Astrocyte (in vitro differentiated cells and primary cell): ENCODE data around the gene TRMT44. TPM values are rescaled to one million over a fixed set of nuclear protein-coding genes. Genes with fewer than 3 reads are reported as not detected.
A peak's percentile ranks its signal among the peaks of the same experiment; 100 is the strongest.

ENCODE experiments used
- DNase-seq: peaks from one replicate; pipeline ENCODE4 v3.0.0-alpha.2; 2010; ENCODE audit warnings: low read depth
- FAIRE-seq: peaks from 2 replicates; lab custom pipeline; 2011; peaks lifted over from hg19 to GRCh38; lab: Jason Lieb, UNC
- H2AFZ ChIP-seq: 2 replicates; pipeline ENCODE4 v1.6.0; 2012; ENCODE audit warnings: low read depth, low read length, inconsistent platforms
- H3K27ac ChIP-seq: 2 replicates; pipeline ENCODE4 v1.5.1; 2011; ENCODE audit warnings: low read depth, low read length, inconsistent platforms
- H3K27me3 ChIP-seq: 2 replicates; pipeline ENCODE4 v1.6.0; 2011; ENCODE audit warnings: low read length, inconsistent platforms; ENCODE audit not compliant: insufficient read depth
- H3K36me3 ChIP-seq: 2 replicates; pipeline ENCODE4 v1.5.1; 2011; ENCODE audit warnings: low read length, inconsistent platforms; ENCODE audit not compliant: insufficient read depth
- H3K4me1 ChIP-seq: 2 replicates; pipeline ENCODE4 v1.5.1; 2011; ENCODE audit warnings: low read length, inconsistent platforms; ENCODE audit not compliant: insufficient read depth
- H3K4me2 ChIP-seq: 2 replicates; pipeline ENCODE4 v1.6.0; 2012; ENCODE audit warnings: low read length, inconsistent platforms
- H3K4me3 ChIP-seq: 2 replicates; pipeline ENCODE4 v1.5.1; 2011; ENCODE audit warnings: low read depth, mild to moderate bottlenecking, low read length, inconsistent platforms; ENCODE audit not compliant: insufficient read depth
- H3K79me2 ChIP-seq: 2 replicates; pipeline ENCODE4 v1.6.0; 2012; ENCODE audit warnings: mild to moderate bottlenecking, low read length, inconsistent platforms; ENCODE audit not compliant: insufficient read depth
- H3K9ac ChIP-seq: 2 replicates; pipeline ENCODE4 v1.6.0; 2012; ENCODE audit warnings: mild to moderate bottlenecking, low read length, inconsistent platforms
- H3K9me3 ChIP-seq: 2 replicates; pipeline ENCODE4 v1.5.1; 2012; ENCODE audit warnings: low read depth, mild to moderate bottlenecking, low read length, inconsistent platforms; ENCODE audit not compliant: insufficient read depth
- H4K20me1 ChIP-seq: 2 replicates; pipeline ENCODE4 v1.6.0; 2012; ENCODE audit warnings: low read length, inconsistent platforms; ENCODE audit not compliant: insufficient read depth
- H3K27ac Mint-ChIP-seq: one replicate; pipeline ENCODE4 v1.8.0; 2021; ENCODE audit warnings: mild to moderate bottlenecking, mixed read lengths; ENCODE audit not compliant: unreplicated experiment
- H3K27me3 Mint-ChIP-seq: one replicate; pipeline ENCODE4 v1.8.0; 2021; ENCODE audit warnings: low read depth, mixed read lengths; ENCODE audit not compliant: unreplicated experiment
- H3K36me3 Mint-ChIP-seq: one replicate; pipeline ENCODE4 v1.8.0; 2021; ENCODE audit warnings: low read depth, mixed read lengths; ENCODE audit not compliant: unreplicated experiment
- H3K4me1 Mint-ChIP-seq: one replicate; pipeline ENCODE4 v1.8.0; 2021; ENCODE audit warnings: low read depth, mixed read lengths; ENCODE audit not compliant: unreplicated experiment
- H3K4me3 Mint-ChIP-seq: one replicate; pipeline ENCODE4 v1.8.0; 2021; ENCODE audit warnings: mild to moderate bottlenecking, moderate library complexity, mixed read lengths; ENCODE audit not compliant: unreplicated experiment
- H3K9me3 Mint-ChIP-seq: one replicate; pipeline ENCODE4 v1.8.0; 2021; ENCODE audit warnings: mild to moderate bottlenecking, mixed read lengths; ENCODE audit not compliant: unreplicated experiment
- EZH2 ChIP-seq: IDR thresholded peaks from 2 replicates; pipeline ENCODE4 v1.6.1; 2012; ENCODE audit warnings: mild to moderate bottlenecking, low read length, inconsistent platforms; ENCODE audit not compliant: insufficient read depth
- total RNA-seq: library from RNA; stranded (reverse); gene quantifications from 2 replicates; pipeline ENCODE4 v1.2.1, GENCODE V29; 2021
- TF ChIP-seq, protein P1 (sequence below): IDR thresholded peaks from 2 replicates; pipeline ENCODE4 v1.5.1; 2011; ENCODE audit warnings: low read depth, mild to moderate bottlenecking, inconsistent platforms, low read length, moderate library complexity; ENCODE audit not compliant: insufficient read depth

The TRMT44 gene
- total RNA-seq, 1 donor from 2014 or later, result 18.0 TPM

DNA sequence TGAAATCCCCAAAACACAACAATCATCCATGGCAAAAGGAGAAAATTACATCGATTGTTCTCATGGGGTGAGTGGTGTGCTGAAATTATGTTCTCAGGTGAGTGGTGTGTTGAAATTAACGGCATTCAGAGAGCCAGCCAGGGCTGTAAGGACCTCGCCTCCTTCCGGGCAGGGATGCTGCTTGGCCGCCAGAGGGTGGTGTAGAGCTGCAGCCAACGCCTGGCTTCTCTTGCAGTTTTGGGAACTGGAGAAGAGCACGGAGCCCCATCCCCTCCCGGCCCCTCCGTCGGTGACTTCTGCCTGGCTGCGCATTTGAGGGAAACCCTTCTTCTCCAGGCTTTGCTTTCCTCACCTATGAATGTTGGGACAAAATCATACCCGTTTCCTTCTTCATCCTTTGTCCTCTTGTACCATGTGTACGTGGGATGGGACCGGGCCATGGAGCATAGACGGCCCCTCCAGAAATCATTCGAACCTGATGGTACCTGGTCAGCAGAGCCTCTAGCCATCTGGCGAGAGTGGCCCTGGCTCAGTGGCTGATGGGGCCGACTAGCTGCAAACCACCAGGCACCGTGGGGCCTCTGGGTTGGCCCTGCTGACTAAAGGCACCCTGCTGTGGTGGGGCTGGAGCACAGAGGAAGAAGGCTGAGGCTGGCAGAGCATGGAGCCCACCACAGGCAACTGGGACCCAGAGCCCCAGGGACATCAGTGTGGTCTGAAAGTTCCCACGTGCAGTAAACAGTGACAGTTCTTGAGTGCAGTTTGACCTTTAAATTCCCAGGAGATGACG, 28.4 kb downstream of the TRMT44 start:
- Histone ChIP-seq H3K4me2 (no peak overlapping the region), H3K9ac (no peak overlapping the region), H3K27ac (no peak overlapping the region), H2AFZ (no peak overlapping the region), H3K4me1 (peaks cover 25% of the 10 kb centered on the region), H3K36me3 (peaks cover 21% of the 10 kb centered on the region), H4K20me1 (peaks cover 32% of the 10 kb centered on the region), H3K79me2 (no peaks in the 10 kb centered on the region), H3K27me3 (no peaks in the 10 kb centered on the region), H3K4me3 (no peak overlapping the region), H3K9me3 (no peaks in the 10 kb centered on the region)
- peaks cover 12% of the 10 kb centered on the region for H3K36me3 Mint-ChIP-seq
- peak; percentile 29 for FAIRE-seq
- H3K27ac Mint-ChIP-seq, result no peak overlapping the region
- H3K4me3 Mint-ChIP-seq, result no peak overlapping the region
- no peak for TF ChIP-seq EZH2
- TF ChIP-seq, protein P1, sequence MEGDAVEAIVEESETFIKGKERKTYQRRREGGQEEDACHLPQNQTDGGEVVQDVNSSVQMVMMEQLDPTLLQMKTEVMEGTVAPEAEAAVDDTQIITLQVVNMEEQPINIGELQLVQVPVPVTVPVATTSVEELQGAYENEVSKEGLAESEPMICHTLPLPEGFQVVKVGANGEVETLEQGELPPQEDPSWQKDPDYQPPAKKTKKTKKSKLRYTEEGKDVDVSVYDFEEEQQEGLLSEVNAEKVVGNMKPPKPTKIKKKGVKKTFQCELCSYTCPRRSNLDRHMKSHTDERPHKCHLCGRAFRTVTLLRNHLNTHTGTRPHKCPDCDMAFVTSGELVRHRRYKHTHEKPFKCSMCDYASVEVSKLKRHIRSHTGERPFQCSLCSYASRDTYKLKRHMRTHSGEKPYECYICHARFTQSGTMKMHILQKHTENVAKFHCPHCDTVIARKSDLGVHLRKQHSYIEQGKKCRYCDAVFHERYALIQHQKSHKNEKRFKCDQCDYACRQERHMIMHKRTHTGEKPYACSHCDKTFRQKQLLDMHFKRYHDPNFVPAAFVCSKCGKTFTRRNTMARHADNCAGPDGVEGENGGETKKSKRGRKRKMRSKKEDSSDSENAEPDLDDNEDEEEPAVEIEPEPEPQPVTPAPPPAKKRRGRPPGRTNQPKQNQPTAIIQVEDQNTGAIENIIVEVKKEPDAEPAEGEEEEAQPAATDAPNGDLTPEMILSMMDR, result peak; percentile 85
- peaks cover 19% of the 10 kb centered on the region for H3K4me1 Mint-ChIP-seq
- H3K9me3 Mint-ChIP-seq, result no peaks in the 10 kb centered on the region
- H3K27me3 Mint-ChIP-seq, result no peaks in the 10 kb centered on the region
- DNase-seq, result peak; percentile 8

GRCh38 chr4:8469550-8469949, 29.0 kb downstream of the TRMT44 start:
- Histone ChIP-seq H3K4me1 (peaks cover 25% of the 10 kb centered on the region), H3K9me3 (no peaks in the 10 kb centered on the region), H2AFZ (no peak overlapping the region), H3K4me3 (no peak overlapping the region), H3K4me2 (no peak overlapping the region), H3K79me2 (no peaks in the 10 kb centered on the region), H4K20me1 (peaks cover 38% of the 10 kb centered on the region), H3K36me3 (peaks cover 19% of the 10 kb centered on the region), H3K9ac (no peak overlapping the region), H3K27me3 (no peaks in the 10 kb centered on the region), H3K27ac (no peak overlapping the region)
- Mint-ChIP-seq H3K27me3 (no peaks in the 10 kb centered on the region), H3K4me1 (peaks cover 21% of the 10 kb centered on the region), H3K4me3 (no peak overlapping the region), H3K9me3 (no peaks in the 10 kb centered on the region), H3K36me3 (peaks cover 12% of the 10 kb centered on the region), H3K27ac (no peak overlapping the region)
- no peak for FAIRE-seq
- TF ChIP-seq EZH2, result no peak
- TF ChIP-seq, protein P1, result no peak
- no peak for DNase-seq

DNA sequence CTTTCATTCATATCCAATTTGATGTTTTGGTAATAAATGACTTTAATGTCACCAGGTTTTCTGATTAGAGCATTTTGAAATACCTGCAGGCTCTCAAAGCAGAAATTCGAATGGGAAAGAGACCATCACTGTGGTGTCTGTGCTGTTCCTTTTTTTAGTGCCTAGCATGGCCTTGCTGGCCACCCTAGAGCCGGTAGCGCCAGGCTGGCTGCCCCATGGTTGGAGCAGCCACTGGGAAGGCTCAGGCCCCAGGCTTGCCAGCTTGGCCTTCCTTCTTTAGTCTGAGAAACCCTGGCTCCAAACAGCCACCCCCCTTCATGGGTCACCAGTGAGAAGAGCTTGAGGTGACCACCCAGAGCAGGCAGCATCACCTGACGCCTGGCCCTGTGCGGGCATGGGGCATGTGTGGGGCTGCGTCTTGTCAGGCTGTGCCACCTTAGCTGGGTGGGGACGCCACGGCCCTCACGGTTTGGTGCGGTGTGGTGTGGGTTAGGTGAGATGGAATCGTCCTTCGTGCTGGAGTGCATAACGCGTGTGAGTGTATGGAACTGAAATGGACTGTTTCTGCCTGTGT, 30.0 kb downstream of the TRMT44 start:
- TF ChIP-seq, protein P1, result no peak
- no peak overlapping the region for H3K9ac ChIP-seq
- no peak overlapping the region for H3K27ac Mint-ChIP-seq
- no peaks in the 10 kb centered on the region for H3K27me3 ChIP-seq
- H3K4me1 Mint-ChIP-seq, result peaks cover 21% of the 10 kb centered on the region
- FAIRE-seq, result no peak
- H3K4me2 ChIP-seq, result no peak overlapping the region
- H3K9me3 Mint-ChIP-seq, result no peaks in the 10 kb centered on the region
- H3K4me3 ChIP-seq, result no peak overlapping the region
- peaks cover 25% of the 10 kb centered on the region for H3K4me1 ChIP-seq
- peaks cover 47% of the 10 kb centered on the region for H4K20me1 ChIP-seq
- peaks cover 12% of the 10 kb centered on the region for H3K36me3 ChIP-seq
- H3K36me3 Mint-ChIP-seq, result peaks cover 10% of the 10 kb centered on the region
- H3K4me3 Mint-ChIP-seq, result no peak overlapping the region
- H3K9me3 ChIP-seq, result no peaks in the 10 kb centered on the region
- no peaks in the 10 kb centered on the region for H3K27me3 Mint-ChIP-seq
- H3K27ac ChIP-seq, result no peak overlapping the region
- no peaks in the 10 kb centered on the region for H3K79me2 ChIP-seq
- H2AFZ ChIP-seq, result no peak overlapping the region
- DNase-seq, result no peak
